Bladder microvascular endothelial cell (primary cell): Measurements from ENCODE around the gene OR4F15. TPM values are rescaled to one million over a fixed set of nuclear protein-coding genes. Genes with fewer than 3 reads are reported as not detected.

Experiments used
- total RNA-seq: library from RNA; depleted of rRNA; stranded (reverse); fragments of >200 nt; gene quantifications from 2 replicates; pipeline ENCODE4 v1.2.3, GENCODE V29; 2014

Gene OR4F15
- total RNA-seq: not detected in 2 replicates

GRCh38 chr15:101811902-101812301 is at the start of gene OR4F15:
TSS of gene OR4F15 (plus strand) at chr15:101812202. CDS start at chr15:101818187, 5,985 bp downstream.

GRCh38 chr15:101803209-101803608 is 8.8 kb upstream of the OR4F15 start, which contains the start of gene OR4F6:
TSS of gene OR4F6 (plus strand) at chr15:101803509. CDS start at chr15:101805720, 2,211 bp downstream.

Other genes with a start within 250 kb of the OR4F15 start
- gene TM2D3, start 159.8 kb upstream of the OR4F15 start, total RNA-seq: 23.8 and 60.6 TPM in 2 replicates
- 5.2 and 10.6 TPM in 2 replicates for gene TARS3, start 87.7 kb upstream of the OR4F15 start, total RNA-seq
- gene OR4F6, start 8.7 kb upstream of the OR4F15 start, total RNA-seq: not detected in 2 replicates